Colonic mucosa (tissue), 4 donors: Measurements from ENCODE around the gene FIGNL2. TPM values are rescaled to one million over a fixed set of nuclear protein-coding genes. Genes with fewer than 3 reads are reported as not detected.

Source experiments
- DNase-seq: peaks from one replicate; pipeline ENCODE4 v3.0.0-alpha.2; 2020
- H3K27ac ChIP-seq: fragments of 200-600 bp; one replicate; pipeline ENCODE4 v1.8.0; 2021
- H3K27me3 ChIP-seq: fragments of 200-600 bp; one replicate; pipeline ENCODE4 v1.8.0; 2021
- H3K36me3 ChIP-seq: fragments of 200-600 bp; one replicate; pipeline ENCODE4 v1.8.0; 2021
- H3K4me1 ChIP-seq: fragments of 200-600 bp; one replicate; pipeline ENCODE4 v1.8.0; 2021; ENCODE audit warnings: mild to moderate bottlenecking
- H3K4me3 ChIP-seq: fragments of 200-600 bp; one replicate; pipeline ENCODE4 v1.8.0; 2021
- H3K9ac ChIP-seq, 2 donors: one replicate each; pipeline ENCODE4 v1.7.0; 2013; ENCODE audit warnings: control low read depth in 2 of 2, low read depth in 2 of 2, low read length in 2 of 2
- H3K9me3 ChIP-seq: fragments of 200-600 bp; one replicate; pipeline ENCODE4 v1.8.0; 2021
- CTCF ChIP-seq: fragments of 200-600 bp; IDR thresholded peaks from one replicate; pipeline ENCODE4 v1.8.0; 2022; ENCODE audit warnings: antibody characterized with exemption, mild to moderate bottlenecking
- intact Hi-C: fragments of 100-400 bp; cut with DNase I; formaldehyde crosslinking; loops from one replicate; pipeline ENCODE4 v1.14.1; 2022
- total RNA-seq, 2 donors: library from RNA; stranded (reverse); fragmentation: NEBNext Ultra II Directional in 1 of 2; extraction: Animal tissue kit (Norgen Biotek cat#: 25700) in 1 of 2; gene quantifications; one replicate each; pipeline ENCODE4 v1.2.1, GENCODE V29; 2021
- donor health status: healthy.
- donor health status: DM: no; HTN: no; CAD: no.
- donor health status: DM: no; HTN: no; CAD: no.

FIGNL2 gene
- total RNA-seq, 2 donors from 2014 or later: 0.30 to 0.35 TPM

GRCh38 chr12:51863363-51863932, 14.9 kb upstream of the FIGNL2 start:
- Histone ChIP-seq H3K9me3 (no peaks in the 10 kb centered on the region), H3K4me3 (peak overlapping the region; percentile 28), H3K9ac (no peak overlapping the region), H3K27ac (no peak overlapping the region), H3K27me3 (peaks cover 23% of the 10 kb centered on the region), H3K36me3 (no peaks in the 10 kb centered on the region), H3K4me1 (peaks cover 6% of the 10 kb centered on the region)
- no peak for TF ChIP-seq CTCF
- intact Hi-C loops: no loop called here
- no peak for DNase-seq

- Histone ChIP-seq H3K4me1 (peaks cover 6% of the 10 kb centered on the region), H3K9ac (no peak overlapping the region), H3K27ac (no peak overlapping the region), H3K4me3 (no peak overlapping the region), H3K36me3 (no peaks in the 10 kb centered on the region), H3K27me3 (peaks cover 23% of the 10 kb centered on the region), H3K9me3 (no peaks in the 10 kb centered on the region)
- no peak for DNase-seq
- no peak for TF ChIP-seq CTCF
- intact Hi-C loops: no loop called here
These were observed 14.4 kb upstream of the FIGNL2 start for GRCh38 chr12:51862947-51863346.

GRCh38 chr12:51860986-51861385, 12.5 kb upstream of the FIGNL2 start:
- DNase-seq: no peak
- H3K4me3 ChIP-seq: no peak overlapping the region
- H3K36me3 ChIP-seq: no peaks in the 10 kb centered on the region
- no peak overlapping the region for H3K27ac ChIP-seq
- H3K27me3 ChIP-seq: peaks cover 23% of the 10 kb centered on the region
- no peak for TF ChIP-seq CTCF
- no peak overlapping the region for H3K9ac ChIP-seq
- intact Hi-C loops: no loop called here
- H3K4me1 ChIP-seq: peaks cover 6% of the 10 kb centered on the region
- no peaks in the 10 kb centered on the region for H3K9me3 ChIP-seq

GRCh38 chr12:51855586-51856428, 7.3 kb upstream of the FIGNL2 start:
- no peak for TF ChIP-seq CTCF
- no peaks in the 10 kb centered on the region for H3K4me1 ChIP-seq
- H3K27me3 ChIP-seq: no peaks in the 10 kb centered on the region
- H3K36me3 ChIP-seq: no peaks in the 10 kb centered on the region
- intact Hi-C loops: no loop called here
- H3K4me3 ChIP-seq: no peak overlapping the region
- no peak overlapping the region for H3K27ac ChIP-seq
- H3K9me3 ChIP-seq: no peaks in the 10 kb centered on the region
- H3K9ac ChIP-seq: no peak overlapping the region
- DNase-seq: no peak

- intact Hi-C loops: no loop called here
- DNase-seq: no peak
- no peaks in the 10 kb centered on the region for H3K36me3 ChIP-seq
- H3K27ac ChIP-seq: no peak overlapping the region
- H3K27me3 ChIP-seq: peaks cover 13% of the 10 kb centered on the region
- no peaks in the 10 kb centered on the region for H3K9me3 ChIP-seq
- TF ChIP-seq CTCF: no peak
- H3K4me1 ChIP-seq: peaks cover 2% of the 10 kb centered on the region
- no peak overlapping the region for H3K4me3 ChIP-seq
- H3K9ac ChIP-seq: no peak overlapping the region
These were observed 4.1 kb upstream of the FIGNL2 start for GRCh38 chr12:51852404-51853137.
